Mesenchymal stem cell (in vitro differentiated cells and primary cell): Measurements from ENCODE around the gene FMOD.

ENCODE experiments used
- DNase-seq: peaks from one replicate; pipeline ENCODE4 v3.0.0-alpha.2; 2013
- H2AFZ ChIP-seq: one replicate; pipeline ENCODE4 v1.6.1; 2013; ENCODE audit warnings: low read depth, mild to moderate bottlenecking, control low read depth, inconsistent platforms, low read length, moderate library complexity
- H2AK5ac ChIP-seq: 2 replicates; pipeline ENCODE4 v1.6.1; 2013; ENCODE audit warnings: low read length, moderate library complexity, mild to moderate bottlenecking, inconsistent platforms; ENCODE audit not compliant: severe bottlenecking
- H2BK120ac ChIP-seq: one replicate; pipeline ENCODE4 v1.6.1; 2013; ENCODE audit warnings: low read depth, mild to moderate bottlenecking, inconsistent platforms, low read length, moderate library complexity
- H2BK12ac ChIP-seq, 2 experiments: one replicate each; pipeline ENCODE4 v1.6.1; 2013; ENCODE audit warnings: inconsistent platforms in 2 of 2, low read length in 2 of 2, mild to moderate bottlenecking in 2 of 2, moderate library complexity in 2 of 2, control low read depth in 1 of 2
- H2BK15ac ChIP-seq: one replicate; pipeline ENCODE4 v1.6.1; 2013; ENCODE audit warnings: mild to moderate bottlenecking, low read depth, inconsistent platforms; ENCODE audit not compliant: poor library complexity, severe bottlenecking
- H2BK5ac ChIP-seq: 2 replicates; pipeline ENCODE4 v1.6.1; 2013; ENCODE audit warnings: low read depth, mild to moderate bottlenecking, low read length, control low read depth, inconsistent platforms; ENCODE audit not compliant: poor library complexity, severe bottlenecking
- H3K14ac ChIP-seq, 2 experiments: one replicate each; pipeline ENCODE4 v1.6.1; 2013; ENCODE audit warnings: inconsistent platforms in 2 of 2, low read length in 2 of 2, control low read depth in 1 of 2, mild to moderate bottlenecking in 1 of 2, moderate library complexity in 1 of 2
- H3K18ac ChIP-seq, 2 experiments: one replicate each; pipeline ENCODE4 v1.6.1; 2013; ENCODE audit warnings: inconsistent platforms in 2 of 2, low read length in 2 of 2, control low read depth in 1 of 2, low read depth in 1 of 2, mild to moderate bottlenecking in 1 of 2
- H3K23ac ChIP-seq, 2 experiments: one replicate each; pipeline ENCODE4 v1.6.1; 2013; ENCODE audit warnings: inconsistent platforms in 2 of 2, low read length in 2 of 2, mild to moderate bottlenecking in 2 of 2, moderate library complexity in 2 of 2, control low read depth in 1 of 2
- H3K27ac ChIP-seq: 2 replicates; pipeline ENCODE4 v1.5.1; 2013; ENCODE audit warnings: mild to moderate bottlenecking, moderate library complexity, low read length, control low read depth, inconsistent platforms; ENCODE audit not compliant: poor library complexity, severe bottlenecking
- H3K27me3 ChIP-seq, 2 experiments: 2 replicates each; pipeline versions ENCODE4 v1.6.1 to v1.7.0; 2013; ENCODE audit warnings: low read length in 2 of 2, mild to moderate bottlenecking in 2 of 2, moderate library complexity in 2 of 2, control low read depth in 1 of 2, inconsistent platforms in 1 of 2; ENCODE audit not compliant: control insufficient read depth in 1 of 2, insufficient read depth in 1 of 2
- H3K36me3 ChIP-seq, 2 experiments: 2 replicates each; pipeline versions ENCODE4 v1.6.1 to v1.7.0; 2013; ENCODE audit warnings: low read length in 2 of 2, control low read depth in 1 of 2, inconsistent platforms in 1 of 2, low read depth in 1 of 2, mild to moderate bottlenecking in 1 of 2; ENCODE audit not compliant: insufficient read depth in 2 of 2, control insufficient read depth in 1 of 2
- H3K4ac ChIP-seq, 2 experiments: one replicate each; pipeline ENCODE4 v1.6.1; 2013; ENCODE audit warnings: inconsistent platforms in 2 of 2, low read length in 2 of 2, mild to moderate bottlenecking in 2 of 2, moderate library complexity in 2 of 2, control low read depth in 1 of 2, low read depth in 1 of 2
- H3K4me1 ChIP-seq: 2 replicates; pipeline ENCODE4 v1.6.1; 2013; ENCODE audit warnings: low read depth, low read length, control low read depth; ENCODE audit not compliant: control insufficient read depth, insufficient read depth
- H3K4me2 ChIP-seq: 2 replicates; pipeline ENCODE4 v1.6.1; 2013; ENCODE audit warnings: low read length, mild to moderate bottlenecking, inconsistent platforms; ENCODE audit not compliant: poor library complexity, severe bottlenecking
- H3K4me3 ChIP-seq, 2 experiments: 2 replicates each; pipeline versions ENCODE4 v1.5.1 to v1.7.0; 2013; ENCODE audit warnings: low read length in 2 of 2, mild to moderate bottlenecking in 2 of 2, control low read depth in 1 of 2, low read depth in 1 of 2; ENCODE audit not compliant: insufficient read depth in 1 of 2
- H3K79me1 ChIP-seq: replicated peaks from 2 replicates; pipeline ENCODE4 v1.6.1; 2013; ENCODE audit warnings: mild to moderate bottlenecking, control low read depth, low read length, inconsistent platforms; ENCODE audit not compliant: poor library complexity, severe bottlenecking
- H3K9ac ChIP-seq: 2 replicates; pipeline ENCODE4 v1.7.0; 2013; ENCODE audit warnings: mild to moderate bottlenecking, low read length, moderate library complexity
- H3K9me3 ChIP-seq: 2 replicates; pipeline ENCODE4 v1.7.0; 2013; ENCODE audit warnings: mild to moderate bottlenecking, low read length; ENCODE audit not compliant: control insufficient read depth
- H4K8ac ChIP-seq: one replicate; pipeline ENCODE4 v1.6.1; 2013; ENCODE audit warnings: inconsistent platforms, mild to moderate bottlenecking, low read length, moderate library complexity
- H4K91ac ChIP-seq: one replicate; pipeline ENCODE4 v1.6.1; 2013; ENCODE audit warnings: mild to moderate bottlenecking, low read length, inconsistent platforms
- WGBS: methylation state at CpG from one replicate; pipeline ENCODE4 v1.1.7; 2013; ENCODE audit warnings: mixed read lengths; 5-methylcytosine and 5-hydroxymethylcytosine counted together

Gene FMOD

DNA sequence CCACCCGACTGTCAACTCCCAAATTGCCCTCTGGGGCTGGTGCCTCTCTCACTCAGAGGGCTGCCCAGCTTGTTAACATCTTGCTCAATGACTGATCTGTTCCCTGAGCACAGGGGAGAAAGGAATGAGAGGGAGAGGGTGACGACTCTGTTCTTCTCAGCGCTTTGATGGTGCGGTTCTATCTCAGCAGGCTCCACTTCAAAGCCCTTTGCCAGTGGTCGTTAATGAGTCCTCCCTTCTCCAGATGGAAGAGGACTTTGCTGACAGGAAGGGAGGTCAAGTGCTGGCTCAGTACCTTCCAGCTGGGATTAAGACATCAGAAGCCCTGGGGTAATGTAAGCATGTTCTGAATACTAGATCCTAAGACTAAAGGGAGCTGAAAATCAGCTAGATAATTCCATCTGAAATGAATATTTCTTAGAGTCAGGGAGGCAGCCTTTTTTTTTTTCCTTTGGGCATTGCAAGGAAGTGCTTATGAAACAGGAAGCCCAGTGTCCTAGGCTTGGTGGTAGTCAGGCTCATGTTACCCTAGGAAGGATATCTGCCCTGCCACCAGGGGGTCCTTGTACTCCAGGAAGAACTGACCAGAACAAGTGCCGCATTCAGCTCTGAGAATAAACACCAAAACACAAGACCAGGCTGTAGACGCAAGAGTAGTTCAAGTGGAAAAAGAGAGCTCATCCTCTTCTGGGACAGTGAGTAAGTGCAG is 4.7 kb downstream of the FMOD start:
- peaks cover 0 to 97% of the 10 kb centered on the region in 2 experiments for H3K27me3 ChIP-seq
- no peak overlapping the region for H2AFZ ChIP-seq
- no peak overlapping the region for H3K18ac ChIP-seq
- H3K4me1 ChIP-seq: peaks cover 2% of the 10 kb centered on the region
- H3K23ac ChIP-seq: no peak overlapping the region
- no peak overlapping the region for H3K4me2 ChIP-seq
- no peak overlapping the region for H3K27ac ChIP-seq
- H3K4ac ChIP-seq: no peak overlapping the region
- no peak overlapping the region for H2BK5ac ChIP-seq
- H3K4me3 ChIP-seq: no peak overlapping the region
- peak; percentile 72 for DNase-seq
- H2AK5ac ChIP-seq: no peak overlapping the region
- peak overlapping the region; percentile 10 for H3K9ac ChIP-seq
- no peaks in the 10 kb centered on the region for H3K79me1 ChIP-seq
- WGBS: 28% methylated on average over 7 of the region's 7 CpGs
- H2BK12ac ChIP-seq: peak overlapping the region in 1 of 2 experiments; percentile 65
- H3K36me3 ChIP-seq: peaks cover 0 to 33% of the 10 kb centered on the region in 2 experiments
- H2BK120ac ChIP-seq: no peak overlapping the region
- H4K91ac ChIP-seq: no peak overlapping the region
- H3K14ac ChIP-seq: no peak overlapping the region
- H4K8ac ChIP-seq: no peak overlapping the region
- no peaks in the 10 kb centered on the region for H3K9me3 ChIP-seq
- no peak overlapping the region for H2BK15ac ChIP-seq

DNA sequence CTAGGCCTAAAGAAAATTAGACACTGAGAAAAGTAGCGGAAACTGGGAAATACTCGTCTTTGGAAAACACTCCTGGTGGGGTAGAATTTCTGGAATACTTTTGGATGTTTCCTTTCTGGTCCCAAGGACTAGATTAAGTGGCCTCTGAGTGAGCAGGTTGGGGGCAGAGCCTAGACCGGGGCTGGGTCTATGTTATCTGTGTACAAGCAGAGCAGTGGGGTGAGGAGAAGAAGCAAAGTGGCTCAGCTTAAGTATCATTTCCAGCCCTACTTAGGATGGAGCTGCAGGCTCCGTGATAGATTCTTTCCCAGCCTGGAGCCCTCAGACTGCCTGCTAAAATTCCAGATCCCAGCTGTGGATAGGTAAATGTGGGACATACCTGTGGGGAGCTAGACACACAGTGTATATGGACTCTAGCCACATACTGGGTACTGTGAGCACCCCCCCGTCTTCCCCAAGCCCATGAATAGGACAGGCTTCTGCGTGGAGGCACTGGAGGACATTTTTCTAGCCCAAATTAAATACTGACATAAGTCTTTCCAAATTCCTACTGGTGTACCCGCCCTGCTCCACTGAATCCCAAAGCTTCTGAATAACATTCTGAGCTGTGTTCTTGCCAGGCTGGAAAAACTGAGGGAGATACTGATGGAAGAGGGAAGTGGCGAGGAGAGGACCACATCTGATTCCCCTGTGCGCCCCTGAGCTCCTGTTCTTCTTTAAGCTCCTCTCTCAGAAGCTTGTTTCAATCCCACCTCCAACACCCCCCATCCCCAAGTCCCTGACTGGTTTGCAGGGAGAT is 6.8 kb downstream of the FMOD start:
- Histone ChIP-seq H4K91ac (no peak overlapping the region), H3K36me3 (peaks cover 0 to 40% of the 10 kb centered on the region in 2 experiments)
- WGBS: 80% methylated on average over 7 of the region's 9 CpGs

DNA sequence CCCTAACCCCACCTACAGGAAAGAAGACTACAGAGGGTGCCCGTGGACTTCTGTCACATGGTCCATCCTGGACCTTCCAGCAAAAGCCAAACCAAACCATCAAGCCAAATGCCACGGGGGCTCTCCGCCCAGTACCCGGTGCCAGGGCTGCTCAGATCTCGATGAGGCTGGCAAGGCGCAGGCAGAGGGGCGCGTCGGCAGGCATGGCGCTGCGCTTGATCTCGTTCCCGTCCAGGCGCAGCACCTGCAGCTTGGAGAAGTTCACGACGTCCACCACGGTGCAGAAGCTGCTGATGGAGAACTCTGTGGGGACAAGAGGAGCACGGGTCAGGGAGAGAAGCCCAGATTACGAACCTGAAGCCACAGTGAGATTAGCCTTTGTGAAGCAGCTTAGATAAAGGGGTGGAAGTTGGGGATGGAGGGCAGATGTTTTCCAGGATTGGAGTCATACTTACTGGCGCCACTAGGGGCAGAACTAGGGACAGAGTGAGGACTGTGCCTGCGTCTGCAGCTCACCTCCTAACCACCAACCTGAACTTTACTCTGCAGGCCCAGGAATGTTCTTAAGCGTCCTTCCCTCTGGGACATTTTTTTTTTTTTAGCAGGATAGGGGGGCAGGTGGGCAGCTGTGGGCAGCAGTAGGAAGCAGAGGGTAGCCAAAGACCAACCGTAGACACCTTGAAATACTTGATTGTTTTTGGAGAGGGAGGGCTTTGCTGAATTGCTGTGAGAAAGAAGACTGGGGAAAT is 8.6 kb downstream of the FMOD start:
- peaks cover 0 to 79% of the 10 kb centered on the region in 2 experiments for H3K27me3 ChIP-seq
- H2AFZ ChIP-seq: no peak overlapping the region

More for the DNA sequence above, 6.8 kb downstream of the FMOD start:
- no peak overlapping the region for H2AFZ ChIP-seq
- H3K79me1 ChIP-seq: no peaks in the 10 kb centered on the region
- H2BK120ac ChIP-seq: no peak overlapping the region
- no peak overlapping the region for H3K4me3 ChIP-seq
- H3K27me3 ChIP-seq: peaks cover 0 to 92% of the 10 kb centered on the region in 2 experiments
- H3K14ac ChIP-seq: no peak overlapping the region
- H2BK15ac ChIP-seq: no peak overlapping the region
- H3K4me1 ChIP-seq: peaks cover 2% of the 10 kb centered on the region
- DNase-seq: no peak
- H2BK5ac ChIP-seq: no peak overlapping the region
- no peak overlapping the region for H3K27ac ChIP-seq
- no peak overlapping the region for H3K4me2 ChIP-seq
- H3K18ac ChIP-seq: no peak overlapping the region
- H3K23ac ChIP-seq: no peak overlapping the region
- no peak overlapping the region for H3K9ac ChIP-seq
- H3K4ac ChIP-seq: no peak overlapping the region
- H4K8ac ChIP-seq: no peak overlapping the region
- no peak overlapping the region for H2AK5ac ChIP-seq
- no peak overlapping the region for H2BK12ac ChIP-seq
- no peaks in the 10 kb centered on the region for H3K9me3 ChIP-seq

More for the DNA sequence above, 8.6 kb downstream of the FMOD start:
- no peak overlapping the region for H2BK120ac ChIP-seq
- H2AK5ac ChIP-seq: no peak overlapping the region
- no peak overlapping the region for H3K4ac ChIP-seq
- no peak overlapping the region for H3K4me2 ChIP-seq
- no peak overlapping the region for H3K23ac ChIP-seq
- no peak overlapping the region for H3K9ac ChIP-seq
- H2BK5ac ChIP-seq: no peak overlapping the region
- 65% methylated on average over 23 of the region's 23 CpGs for WGBS
- no peaks in the 10 kb centered on the region for H3K9me3 ChIP-seq
- peak overlapping the region in 1 of 2 experiments; percentile 50 for H3K14ac ChIP-seq
- H2BK12ac ChIP-seq: peak overlapping the region in 1 of 2 experiments; percentile 93
- peaks cover 0 to 25% of the 10 kb centered on the region in 2 experiments for H3K36me3 ChIP-seq
- peak overlapping the region; percentile 74 for H4K91ac ChIP-seq
- no peak overlapping the region for H4K8ac ChIP-seq
- no peak overlapping the region for H3K27ac ChIP-seq
- DNase-seq: peak; percentile 48
- no peak overlapping the region for H2BK15ac ChIP-seq
- no peaks in the 10 kb centered on the region for H3K79me1 ChIP-seq
- peaks cover 2% of the 10 kb centered on the region for H3K4me1 ChIP-seq
- H3K4me3 ChIP-seq: no peak overlapping the region
- peak overlapping the region in 1 of 2 experiments; percentile 63 for H3K18ac ChIP-seq
